Right atrium auricular region (tissue), 2 donors: ENCODE data around the gene MIX23. TPM values are rescaled to one million over a fixed set of nuclear protein-coding genes. Genes with fewer than 3 reads are reported as not detected.

ENCODE experiments used
- DNase-seq: peaks from one replicate; pipeline ENCODE4 v3.0.0-alpha.2; 2019; ENCODE audit warnings: low spot score
- H3K27ac ChIP-seq, 2 donors: fragments of 200-600 bp; sonication (generic); 1 replicate in 1 of 2; 2 replicates in 1 of 2; pipeline ENCODE4 v1.5.1; 2016 to 2019
- H3K27me3 ChIP-seq, 2 donors: fragments of 200-600 bp; sonication (generic); one replicate each; pipeline versions ENCODE4 v1.5.1 to v1.6.0; 2017 to 2019
- H3K36me3 ChIP-seq: fragments of 200-600 bp; sonication (generic); one replicate; pipeline ENCODE4 v1.5.1; 2016
- H3K4me1 ChIP-seq, 2 donors: fragments of 200-600 bp; sonication (generic); one replicate each; pipeline versions ENCODE4 v1.5.1 to v1.6.0; 2017 to 2019
- H3K4me3 ChIP-seq, 2 donors: fragments of 200-600 bp; sonication (generic); 1 replicate in 1 of 2; 2 replicates in 1 of 2; pipeline ENCODE4 v1.5.1; 2017 to 2019; ENCODE audit warnings: mild to moderate bottlenecking in 1 of 2, moderate library complexity in 1 of 2
- H3K9me3 ChIP-seq, 2 donors: fragments of 200-600 bp; sonication (generic); one replicate each; pipeline ENCODE4 v1.5.1; 2019
- CTCF ChIP-seq, 2 donors: fragments of 200-600 bp; sonication (generic); IDR thresholded peaks; one replicate each; pipeline ENCODE4 v1.5.1; 2019; ENCODE audit warnings: antibody characterized with exemption in 2 of 2
- total RNA-seq, 2 donors: library from RNA; depleted of rRNA; stranded (reverse); fragments of >200 nt; gene quantifications; one replicate each; pipeline ENCODE4 v1.1.0, GENCODE V29; 2016

Gene MIX23
- total RNA-seq, 2 donors from 2014 or later, result 15.5 to 19.5 TPM

GRCh38 chr3:122322095-122323075 lies 60.6 kb downstream of the MIX23 start:
- Histone ChIP-seq H3K4me1 (no peaks in the 10 kb centered on the region), H3K27me3 (no peaks in the 10 kb centered on the region), H3K27ac (no peak overlapping the region), H3K36me3 (no peaks in the 10 kb centered on the region), H3K9me3 (peaks cover 0 to 16% of the 10 kb centered on the region in 2 donors), H3K4me3 (no peak overlapping the region)
- no peak for TF ChIP-seq CTCF (IDR thresholded peaks at IDR 0.05)
- no peak for DNase-seq

- Histone ChIP-seq H3K4me1 (no peaks in the 10 kb centered on the region), H3K9me3 (peaks cover 0 to 16% of the 10 kb centered on the region in 2 donors), H3K27ac (no peak overlapping the region), H3K36me3 (no peaks in the 10 kb centered on the region), H3K27me3 (no peaks in the 10 kb centered on the region), H3K4me3 (no peak overlapping the region)
- DNase-seq, result no peak
- no peak for TF ChIP-seq CTCF (IDR thresholded peaks at IDR 0.05)
Observed at GRCh38 chr3:122318620-122319019, 64.4 kb downstream of the MIX23 start.

- H3K4me3 ChIP-seq, result no peak overlapping the region
- TF ChIP-seq CTCF (IDR thresholded peaks at IDR 0.05), result no peak
- no peaks in the 10 kb centered on the region for H3K4me1 ChIP-seq
- peaks cover 0 to 16% of the 10 kb centered on the region in 2 donors for H3K9me3 ChIP-seq
- H3K27ac ChIP-seq, result no peak overlapping the region
- no peaks in the 10 kb centered on the region for H3K27me3 ChIP-seq
- H3K36me3 ChIP-seq, result no peaks in the 10 kb centered on the region
- no peak for DNase-seq
Observed at GRCh38 chr3:122316368-122316767, 66.7 kb downstream of the MIX23 start.

GRCh38 chr3:122315619-122316018 lies 67.4 kb downstream of the MIX23 start:
- no peak for TF ChIP-seq CTCF (IDR thresholded peaks at IDR 0.05)
- H3K9me3 ChIP-seq, result peaks cover 0 to 13% of the 10 kb centered on the region in 2 donors
- no peak overlapping the region for H3K4me3 ChIP-seq
- no peak overlapping the region for H3K27ac ChIP-seq
- H3K4me1 ChIP-seq, result no peaks in the 10 kb centered on the region
- H3K36me3 ChIP-seq, result no peaks in the 10 kb centered on the region
- no peak for DNase-seq
- no peaks in the 10 kb centered on the region for H3K27me3 ChIP-seq

- Histone ChIP-seq H3K4me3 (no peak overlapping the region), H3K4me1 (no peaks in the 10 kb centered on the region), H3K27ac (no peak overlapping the region), H3K9me3 (peaks cover 0 to under 1% of the 10 kb centered on the region in 2 donors), H3K36me3 (no peaks in the 10 kb centered on the region), H3K27me3 (no peaks in the 10 kb centered on the region)
- TF ChIP-seq CTCF (IDR thresholded peaks at IDR 0.05), result no peak
- DNase-seq, result no peak
Observed at GRCh38 chr3:122314228-122314876, 68.7 kb downstream of the MIX23 start.
